Ramos (cell line): ENCODE data around the gene CKAP4.

Experiments used
- in situ Hi-C: fragments of 300-500 bp; cut with MboI; formaldehyde crosslinking; loops from one replicate; pipeline ENCODE4 v1.14.3; 2022; ENCODE audit warnings: low sequenced_read_pairs; ENCODE audit not compliant: unreplicated experiment

CKAP4 gene

GRCh38 chr12:106211973-106212372, 35.8 kb downstream of the CKAP4 start:
- in situ Hi-C loops = no loop called here

DNA sequence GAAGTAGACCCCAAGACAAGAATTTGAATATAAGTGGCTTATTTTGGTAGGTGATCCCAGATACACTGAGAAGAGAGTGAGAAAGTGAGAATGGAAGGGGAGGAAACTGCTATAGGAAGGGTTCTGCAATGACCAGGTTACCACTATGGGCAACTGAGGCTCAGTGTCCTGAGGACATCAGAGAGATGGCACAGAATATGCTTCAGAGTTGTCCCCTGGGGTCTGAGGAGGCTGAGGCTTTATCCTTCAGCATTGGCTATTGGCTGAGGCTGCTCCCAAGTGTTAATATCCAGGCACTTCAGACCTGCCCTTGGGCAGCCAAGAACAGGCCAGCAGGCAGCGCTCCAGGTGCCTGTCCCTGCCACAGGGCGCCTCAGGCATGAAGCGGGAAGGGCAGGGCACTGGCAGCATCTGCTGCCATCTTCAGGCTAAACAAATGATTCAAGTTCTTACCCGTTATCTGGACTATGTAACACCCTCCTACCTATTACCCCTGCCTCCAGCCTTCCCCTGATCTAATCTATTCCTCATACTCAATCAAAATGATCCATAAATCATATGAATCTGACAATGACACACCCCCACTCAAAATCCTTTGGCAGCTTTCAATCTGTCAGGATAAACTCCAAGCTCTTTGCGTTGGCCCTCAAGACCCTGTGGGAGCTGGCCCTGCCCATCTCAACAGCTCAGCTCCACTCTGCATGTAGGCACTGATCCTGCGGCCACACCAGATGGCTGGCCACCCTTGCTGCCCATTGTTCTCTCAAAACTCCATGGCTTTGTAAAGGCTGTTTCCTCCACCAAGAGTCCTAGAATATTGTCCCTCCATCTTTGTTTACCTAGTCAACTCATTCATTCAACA, 42.4 kb downstream of the CKAP4 start:
- in situ Hi-C loops = no loop called here

DNA sequence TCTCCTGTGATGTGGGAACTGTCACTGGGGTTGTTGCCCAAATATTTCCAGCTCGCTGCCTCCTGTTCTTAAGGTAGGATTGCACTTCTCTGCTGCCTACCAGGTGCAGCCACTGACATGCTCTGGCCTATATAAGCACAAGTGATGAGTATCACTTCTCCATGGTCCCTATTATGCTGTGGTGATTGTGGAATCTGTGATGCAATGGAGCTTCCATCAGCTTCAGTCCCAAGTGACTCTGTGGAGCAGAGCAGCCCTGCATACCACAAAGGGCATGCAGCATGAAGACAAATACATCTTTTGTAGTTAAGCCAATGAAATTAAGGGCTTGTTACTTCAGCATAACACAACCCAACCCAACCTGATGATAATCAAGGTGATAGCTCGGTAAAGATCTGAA, 43.5 kb downstream of the CKAP4 start:
- in situ Hi-C loops = no loop called here

GRCh38 chr12:106197906-106198623, 49.8 kb downstream of the CKAP4 start:
- in situ Hi-C loops = no loop called here

GRCh38 chr12:106195621-106196027, 52.2 kb downstream of the CKAP4 start:
- in situ Hi-C loops = no loop called here

DNA sequence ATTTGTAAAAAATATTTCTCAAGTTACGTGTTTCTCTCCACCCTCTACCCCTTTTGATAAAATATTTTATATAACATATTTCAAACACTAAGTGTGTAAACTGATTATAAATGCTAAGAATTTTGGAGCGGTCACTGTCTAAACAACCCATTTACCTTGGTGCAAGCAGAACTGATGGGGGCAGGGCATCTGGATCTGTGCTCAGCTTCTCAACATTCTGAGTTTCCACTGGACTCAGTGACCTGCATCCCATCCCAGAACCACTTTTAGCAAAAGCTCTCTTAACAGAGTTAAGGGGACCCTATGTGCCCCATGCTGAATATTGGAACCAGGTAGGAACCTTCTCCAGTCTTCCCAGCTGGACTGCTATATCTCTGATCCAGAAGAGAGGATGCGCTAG, 53.5 kb downstream of the CKAP4 start:
- in situ Hi-C loops = no loop called here

DNA sequence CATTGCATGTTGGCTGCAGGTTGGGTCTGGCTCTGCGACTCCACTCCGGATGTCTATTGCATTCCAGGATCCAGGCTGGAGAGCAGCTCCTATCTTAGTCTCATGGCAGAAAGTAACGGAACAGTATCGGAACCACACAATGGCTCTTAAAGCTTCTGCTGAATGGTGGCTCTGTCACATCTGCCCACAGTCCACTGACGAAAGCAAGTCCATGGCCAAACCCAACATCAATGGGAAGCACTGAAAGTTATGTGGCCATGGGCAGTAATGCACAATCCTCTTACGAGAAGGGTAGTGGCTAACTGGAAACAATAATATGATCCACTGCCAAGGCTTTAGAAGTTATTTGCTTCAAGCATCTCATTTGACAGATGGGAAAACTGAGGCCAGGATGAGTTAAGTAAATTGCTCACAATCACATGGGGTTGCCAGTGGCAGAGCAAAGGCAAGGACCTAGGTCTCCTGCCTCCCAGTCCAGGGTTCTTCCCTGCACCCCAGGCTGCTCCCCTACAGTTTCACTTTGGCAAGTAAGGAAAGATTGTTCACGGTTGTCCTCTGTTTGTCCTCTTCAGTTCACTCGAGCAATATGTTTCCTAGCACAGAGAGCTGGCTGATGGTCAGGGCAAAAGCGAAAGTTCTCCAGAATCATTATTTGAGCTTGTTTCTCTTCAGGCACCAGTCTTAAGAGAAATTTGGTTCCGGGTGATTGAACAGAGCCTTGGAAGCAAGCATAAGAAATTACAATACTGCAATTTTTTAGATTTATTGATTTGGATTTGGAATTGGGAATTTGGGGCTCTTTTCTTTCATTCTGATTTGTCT, 54.2 kb downstream of the CKAP4 start:
- in situ Hi-C loops = no loop called here

DNA sequence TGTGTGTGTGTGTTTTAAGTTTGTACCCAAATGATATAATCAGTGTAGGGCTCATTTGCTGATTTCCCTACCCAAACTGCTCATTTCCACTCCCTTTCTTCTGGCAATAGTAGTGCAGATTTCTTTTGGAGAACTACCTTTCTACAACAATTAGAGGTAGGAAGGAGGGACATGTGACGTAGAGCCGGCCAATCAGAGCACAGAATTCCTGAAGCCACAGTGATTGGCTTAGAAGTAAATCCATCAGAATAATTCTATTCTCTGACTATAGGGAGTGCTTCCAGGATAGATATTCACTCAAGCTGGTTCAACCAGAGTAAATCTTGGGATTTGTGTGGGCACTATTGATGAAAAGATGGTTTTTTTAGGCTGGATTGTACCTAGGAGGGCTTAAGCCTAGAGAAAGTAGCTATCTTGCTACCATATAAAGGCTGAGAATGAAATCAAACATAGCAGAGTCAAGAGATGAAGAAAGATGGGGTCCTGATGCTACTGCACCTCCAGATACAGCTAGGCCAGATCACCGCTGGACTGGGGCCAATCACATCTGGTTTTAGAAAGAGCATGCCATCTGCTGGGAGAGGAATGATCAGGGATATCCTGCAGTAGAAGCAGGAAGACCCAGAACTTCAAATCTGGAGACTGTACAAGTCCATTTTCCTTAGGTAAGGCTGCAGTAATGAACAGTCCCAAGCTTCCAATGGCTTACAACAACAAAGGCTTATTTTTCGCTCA, 55.0 kb downstream of the CKAP4 start:
- in situ Hi-C loops = no loop called here

- in situ Hi-C loops = no loop called here
Observed at GRCh38 chr12:106190581-106190980, 57.2 kb downstream of the CKAP4 start.

DNA sequence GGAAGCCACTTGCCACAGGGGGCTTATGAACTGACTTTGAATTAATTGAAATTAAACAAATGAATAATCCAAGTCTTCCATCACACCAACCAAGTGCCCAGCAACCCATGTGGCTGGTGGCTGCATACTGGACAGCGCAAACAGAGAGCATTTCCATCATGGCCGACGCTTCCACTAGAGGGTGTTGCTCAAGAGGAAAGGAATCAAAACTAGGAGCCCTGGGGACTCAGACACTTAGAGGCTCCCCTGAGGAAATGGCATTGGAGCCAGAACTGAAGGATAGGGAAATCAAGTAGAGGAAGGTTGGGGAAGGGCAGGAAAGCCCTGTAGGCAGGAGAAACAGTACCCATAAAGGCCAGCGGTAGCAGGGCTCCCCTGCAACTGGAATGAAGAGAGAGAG, 58.5 kb downstream of the CKAP4 start:
- in situ Hi-C loops = no loop called here

GRCh38 chr12:106188256-106188655, 59.6 kb downstream of the CKAP4 start:
- in situ Hi-C loops = no loop called here
